CD4-positive, alpha-beta T cell treated with Interleukin-6 for 4 hours (primary cell): Measurements from ENCODE around the gene NEMP1.

Experiments
- DNase-seq: peaks from one replicate; pipeline ENCODE4 v3.0.0-alpha.2; 2020; ENCODE audit warnings: mixed read lengths

NEMP1 gene

GRCh38 chr12:57051011-57051410, 27.6 kb downstream of the NEMP1 start:
- DNase-seq, result no peak

- DNase-seq, result no peak
Measured at GRCh38 chr12:57049890-57050289, 28.7 kb downstream of the NEMP1 start, which contains the start of gene MYO1A. MYO1A (minus strand) TSS chr12:57050129; CDS start chr12:57048323, 1,806 bp downstream.

- no peak for DNase-seq
Measured at GRCh38 chr12:57049119-57049446, 29.5 kb downstream of the NEMP1 start.

GRCh38 chr12:57048423-57049118, 30.0 kb downstream of the NEMP1 start:
- DNase-seq, result no peak

- no peak for DNase-seq
Measured at GRCh38 chr12:57047981-57048380, 30.6 kb downstream of the NEMP1 start.

- DNase-seq, result peak; percentile 44
Measured at GRCh38 chr12:57046947-57047890, 31.4 kb downstream of the NEMP1 start.

- no peak for DNase-seq
Measured at GRCh38 chr12:57046086-57046791, 32.4 kb downstream of the NEMP1 start.

- DNase-seq, result no peak
Measured at GRCh38 chr12:57044889-57045288, 33.7 kb downstream of the NEMP1 start.

GRCh38 chr12:57044468-57044867, 34.1 kb downstream of the NEMP1 start:
- DNase-seq, result no peak

- no peak for DNase-seq
Measured at GRCh38 chr12:57042695-57043094, 35.9 kb downstream of the NEMP1 start.

GRCh38 chr12:57040750-57041149, 37.8 kb downstream of the NEMP1 start:
- DNase-seq, result no peak

- DNase-seq, result no peak
Measured at GRCh38 chr12:57040211-57040610, 38.4 kb downstream of the NEMP1 start.

GRCh38 chr12:57039016-57039798, 39.4 kb downstream of the NEMP1 start:
- no peak for DNase-seq

GRCh38 chr12:57037264-57037663, 41.3 kb downstream of the NEMP1 start:
- DNase-seq, result no peak

- DNase-seq, result no peak
Measured at GRCh38 chr12:57033431-57033830, 45.2 kb downstream of the NEMP1 start.

- no peak for DNase-seq
Measured at GRCh38 chr12:57031789-57032188, 46.8 kb downstream of the NEMP1 start.

- DNase-seq, result peak; percentile 40
Measured at GRCh38 chr12:57031138-57031725, 47.4 kb downstream of the NEMP1 start.

GRCh38 chr12:57029457-57029856, 49.1 kb downstream of the NEMP1 start:
- no peak for DNase-seq

GRCh38 chr12:57027805-57028153, 50.8 kb downstream of the NEMP1 start:
- DNase-seq, result peak; percentile 15

GRCh38 chr12:57027011-57027804, 51.4 kb downstream of the NEMP1 start:
- peak; percentile 24 for DNase-seq

GRCh38 chr12:57025196-57025595, 53.4 kb downstream of the NEMP1 start:
- no peak for DNase-seq
